Right hindlimb (tissue), 1 donor: Measurements from ENCODE around the gene MPPED2.
"Not testable (repeated sequence)": the region's sequence is repeated elsewhere in the genome, so short reads cannot be mapped to it uniquely, and the experiment has no call there.

ENCODE experiments used
- DNase-seq: peaks from one replicate; pipeline ENCODE4 v3.0.0-alpha.2; 2018

MPPED2 gene

DNA sequence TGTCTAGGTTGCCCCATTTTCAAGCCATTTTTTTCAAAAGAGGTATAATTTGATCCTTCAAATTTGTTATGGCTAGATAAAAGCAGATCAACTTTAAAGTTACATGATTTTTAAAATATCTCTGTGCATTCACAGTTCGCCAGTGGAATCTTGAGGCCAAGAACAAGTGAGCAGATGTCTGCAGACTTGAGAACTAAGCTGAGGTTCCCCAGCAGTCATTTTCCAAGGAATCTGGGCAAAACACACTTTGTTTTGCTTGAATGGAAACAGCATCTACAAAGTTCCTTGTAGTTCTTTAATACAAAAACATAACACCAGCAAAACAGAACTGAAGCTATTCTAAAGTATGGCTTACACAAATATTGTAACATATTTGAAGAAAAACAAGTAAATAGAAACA is 7.7 kb downstream of the MPPED2 start:
- DNase-seq = no peak

DNA sequence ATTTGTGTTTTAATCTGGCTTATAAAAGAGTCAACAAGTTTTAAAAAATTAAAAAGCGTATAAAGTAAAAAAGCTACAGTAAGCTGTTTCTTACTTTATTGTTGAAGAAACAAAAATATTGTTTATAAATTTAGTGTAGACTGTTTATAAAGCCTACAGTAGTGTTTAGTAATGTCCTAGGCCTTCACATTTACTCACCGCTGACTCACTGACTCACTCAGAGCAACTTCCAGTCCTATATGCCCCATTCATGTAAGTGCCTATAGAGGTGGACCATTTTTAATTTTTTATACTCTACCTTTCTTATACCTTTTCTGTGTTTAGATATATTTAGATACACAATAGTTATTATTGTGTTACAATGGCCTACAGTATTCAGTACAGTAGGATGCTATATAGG is 12.2 kb downstream of the MPPED2 start:
- no peak for DNase-seq

DNA sequence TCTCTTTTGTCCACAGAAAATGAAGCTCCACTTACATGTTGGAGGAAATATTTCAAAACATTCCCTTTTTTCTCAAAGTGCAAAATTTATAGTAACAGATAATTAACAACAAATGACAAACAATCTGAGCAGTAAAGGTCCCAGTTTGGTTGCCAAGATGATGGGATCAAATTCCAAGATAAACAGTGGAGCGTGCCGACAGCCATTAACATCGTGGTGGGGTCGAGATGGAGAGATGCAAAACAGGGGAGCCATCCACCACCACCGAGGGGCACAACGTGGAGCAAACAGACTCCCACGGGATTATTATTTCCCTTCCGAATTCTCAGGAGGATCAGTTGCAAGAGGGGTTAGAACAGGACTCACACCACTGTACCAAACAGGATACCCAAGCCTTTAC is 17.2 kb downstream of the MPPED2 start:
- DNase-seq = no peak

DNA sequence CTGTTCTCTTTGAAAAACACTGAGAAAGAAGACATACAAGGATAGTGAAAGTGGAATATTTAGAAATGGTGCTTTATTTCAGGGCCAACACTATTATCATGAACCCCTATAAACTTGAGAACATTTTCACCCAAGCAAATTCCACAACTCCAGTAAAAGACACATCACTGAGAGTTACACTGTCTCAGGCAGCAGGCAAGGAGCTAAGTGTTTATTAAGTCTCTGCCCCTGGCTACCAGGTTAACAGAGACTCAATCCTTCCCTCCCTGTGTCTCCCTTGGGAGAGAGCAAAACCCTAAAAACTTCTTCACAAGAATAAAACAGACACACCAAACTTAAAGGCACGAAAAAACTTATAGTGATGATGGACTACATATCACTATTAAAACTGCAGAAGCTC is 18.5 kb downstream of the MPPED2 start:
- DNase-seq = no peak

DNA sequence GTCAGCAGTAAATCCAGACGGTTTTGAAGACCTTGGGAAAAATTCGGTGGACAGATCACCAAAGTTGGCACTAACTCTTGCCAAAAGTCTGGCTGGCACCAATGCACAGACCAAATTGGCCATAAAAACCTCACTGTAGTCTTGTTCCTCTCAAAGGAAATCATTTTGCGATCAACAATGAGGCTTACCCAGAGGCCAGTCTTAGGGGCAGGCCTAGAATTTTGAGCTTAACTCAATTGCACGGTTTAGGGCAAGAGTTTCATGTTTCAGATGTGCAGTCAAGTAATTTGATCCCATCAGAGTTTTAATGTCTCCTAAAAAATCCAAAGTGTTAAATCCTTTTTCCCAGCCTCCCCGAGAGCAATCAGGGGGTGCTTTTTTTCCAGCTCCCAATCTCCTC is 19.0 kb downstream of the MPPED2 start:
- peak; percentile 41 for DNase-seq

DNA sequence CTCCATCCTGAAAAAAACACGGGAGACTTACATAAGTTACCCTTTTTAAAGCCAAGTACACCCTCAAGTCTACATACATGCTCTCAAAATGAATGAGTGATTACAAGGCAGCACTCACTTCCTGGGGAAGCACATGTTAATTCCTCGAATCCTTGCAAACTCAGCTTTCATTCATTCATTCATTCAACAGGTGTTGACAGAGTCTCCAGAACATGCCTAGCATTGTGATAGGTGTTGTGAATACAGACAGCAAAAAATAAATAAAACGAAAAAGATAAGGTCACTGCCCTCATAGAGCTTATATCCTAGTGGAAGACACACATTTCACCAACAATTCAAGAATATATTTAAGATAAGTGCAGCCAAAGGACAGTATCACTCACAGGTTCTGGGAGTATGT is 19.7 kb downstream of the MPPED2 start:
- DNase-seq = no peak

DNA sequence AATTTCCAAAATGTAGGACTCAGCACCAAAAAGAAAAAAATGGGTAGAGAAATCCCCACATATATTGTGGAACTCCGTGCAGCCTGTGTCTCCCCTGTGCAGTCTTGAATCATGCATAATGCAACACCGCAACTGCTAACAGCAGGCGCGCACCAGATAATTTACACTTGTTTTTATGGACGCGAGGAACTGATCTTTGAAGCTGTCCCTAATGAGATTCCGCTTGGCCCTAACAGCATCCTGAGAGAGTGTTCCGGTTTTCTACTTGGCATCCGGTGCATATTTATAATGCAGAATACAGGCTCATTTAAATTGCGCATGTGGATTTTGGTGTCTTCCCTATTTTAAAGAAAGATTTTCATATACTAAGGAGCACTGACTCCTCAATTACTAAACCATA is 21.1 kb downstream of the MPPED2 start:
- DNase-seq = no peak

DNA sequence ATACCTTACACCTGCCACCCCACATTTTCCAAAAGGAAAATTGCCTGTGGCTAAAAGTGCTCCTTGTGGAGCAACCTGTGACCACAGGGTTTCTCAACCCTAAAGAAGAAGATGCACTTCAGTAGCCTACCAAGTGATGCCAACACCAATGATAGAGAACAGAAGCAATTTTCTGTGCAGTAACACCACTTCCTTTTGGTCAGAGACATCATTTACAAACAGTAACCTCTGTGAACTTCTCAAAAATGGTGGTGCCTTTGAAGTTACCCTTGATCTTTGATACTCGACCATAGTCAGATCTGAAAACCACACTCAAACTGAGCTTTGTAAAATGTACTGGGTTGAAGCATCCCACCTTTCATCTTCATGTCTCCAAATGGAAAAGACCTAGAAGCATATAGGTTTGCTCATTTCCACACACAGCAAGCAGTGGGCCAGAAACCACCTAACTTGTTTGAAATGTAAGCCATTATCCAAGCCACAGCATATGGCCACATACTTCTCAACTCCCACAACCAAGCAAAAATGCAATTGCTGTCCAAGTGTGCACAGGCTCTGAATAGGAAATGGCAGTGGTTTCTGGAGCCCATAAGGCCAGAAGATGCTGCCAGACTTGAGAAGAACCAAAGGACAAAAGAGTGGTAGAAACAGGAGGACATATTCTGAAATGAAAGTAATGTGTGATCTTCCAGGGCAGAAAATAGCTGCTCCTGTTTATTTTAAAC is 24.3 kb downstream of the MPPED2 start:
- DNase-seq = peak; percentile 31

DNA sequence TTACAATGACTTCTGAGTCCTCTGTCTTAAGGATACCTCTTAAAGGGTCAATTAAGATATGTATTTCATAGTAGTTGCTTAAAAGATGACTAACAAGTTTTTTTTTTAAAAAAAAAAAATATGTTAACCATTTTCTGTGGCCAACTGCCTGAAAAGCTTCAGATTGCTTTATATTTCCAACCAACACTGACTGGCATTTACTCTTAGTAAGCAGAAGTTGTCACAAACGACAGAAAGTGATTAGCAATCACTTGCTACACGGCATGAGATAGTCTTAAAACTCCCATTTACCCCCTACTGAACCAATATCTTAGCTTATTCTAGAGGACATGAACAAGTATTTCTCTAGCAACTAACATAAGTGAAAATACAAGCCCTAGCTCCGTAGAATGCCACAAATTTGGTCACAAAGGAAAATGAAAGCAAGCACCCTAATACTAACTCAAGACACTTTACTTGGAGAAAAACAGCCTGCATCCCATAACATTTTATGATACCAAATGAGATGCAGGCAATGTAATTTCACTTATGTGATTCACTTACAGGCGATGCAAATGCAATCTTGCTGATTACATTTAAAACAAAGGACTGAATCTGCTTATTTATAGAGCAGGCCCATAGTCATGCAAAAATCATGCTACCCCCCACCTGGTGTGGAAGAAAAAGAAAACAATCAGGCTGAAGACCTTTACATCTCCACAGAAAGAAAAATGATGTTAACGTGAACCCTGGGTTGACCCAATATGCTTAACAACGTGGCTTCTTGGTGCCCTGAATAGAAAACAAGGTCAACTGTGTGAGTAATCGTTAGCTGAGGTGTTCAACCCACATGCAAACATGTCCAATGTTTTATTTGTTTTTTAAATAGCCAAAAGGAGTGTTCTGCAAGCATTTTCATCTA is 25.7 kb downstream of the MPPED2 start:
- no peak for DNase-seq

DNA sequence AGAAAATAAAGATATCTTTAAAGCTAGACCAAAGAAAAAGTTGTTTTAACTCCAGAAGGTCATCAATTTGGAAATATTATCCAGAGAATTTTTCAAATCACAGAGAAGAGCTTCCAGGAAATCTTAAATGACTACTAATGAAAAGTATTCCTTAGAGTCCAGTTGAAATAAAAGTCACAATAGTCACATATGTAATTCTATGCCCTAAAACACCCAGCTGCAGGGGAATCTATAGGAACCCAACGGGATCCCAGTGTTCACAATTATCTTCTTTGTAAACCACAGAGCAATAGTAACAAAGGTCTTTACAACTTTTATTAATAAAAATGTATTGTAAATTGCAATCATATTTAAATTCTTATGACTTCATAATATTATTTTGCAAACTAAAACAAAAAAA is 27.1 kb downstream of the MPPED2 start:
- DNase-seq = no peak

DNA sequence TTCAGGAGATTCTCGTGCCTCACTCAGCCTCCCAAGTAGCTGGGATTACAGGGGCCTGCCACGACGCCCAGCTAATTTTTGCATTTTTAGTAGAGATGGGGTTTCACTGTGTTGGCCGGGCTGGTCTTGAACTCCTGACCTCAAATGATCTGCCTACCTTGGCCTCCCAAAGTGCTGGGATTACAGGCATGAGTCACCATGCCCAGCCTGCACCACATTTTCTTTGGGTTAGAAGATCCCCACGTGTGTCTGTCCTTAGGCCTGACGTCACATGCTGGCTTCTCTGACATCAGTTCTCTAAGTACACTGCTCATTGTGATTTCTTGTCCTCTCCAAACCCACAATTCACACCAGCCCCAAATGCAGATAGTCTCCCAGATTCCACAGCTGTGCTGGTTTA is 31.6 kb downstream of the MPPED2 start:
- DNase-seq = not testable (repeated sequence)

DNA sequence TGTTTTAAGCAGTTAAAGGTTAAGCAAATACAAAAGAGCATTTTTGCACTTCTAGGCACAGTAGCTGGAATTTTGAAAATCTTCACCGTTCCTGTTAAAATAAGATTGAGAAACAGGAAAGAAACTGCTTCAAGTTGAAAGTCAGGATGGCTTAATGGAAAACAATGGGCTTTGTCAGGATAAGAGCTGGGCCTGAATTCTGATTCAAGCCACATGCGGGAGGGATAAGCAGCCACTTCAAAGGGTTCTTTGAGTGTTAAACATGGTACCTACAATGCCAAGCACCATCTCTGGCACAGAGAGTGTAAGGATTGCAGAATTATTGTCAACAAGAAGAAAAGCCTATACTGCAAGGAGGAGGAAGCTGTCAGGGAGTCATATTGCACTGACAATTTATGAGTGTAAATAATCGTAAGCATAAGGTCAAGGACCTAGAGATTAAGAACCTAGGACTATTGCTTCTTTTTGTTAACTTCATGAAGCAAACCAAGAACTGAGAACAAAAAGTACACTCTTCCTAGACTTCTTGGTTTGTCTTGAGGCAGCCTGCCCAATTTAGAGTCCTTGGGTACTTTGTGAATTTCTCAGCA is 32.5 kb downstream of the MPPED2 start:
- no peak for DNase-seq

DNA sequence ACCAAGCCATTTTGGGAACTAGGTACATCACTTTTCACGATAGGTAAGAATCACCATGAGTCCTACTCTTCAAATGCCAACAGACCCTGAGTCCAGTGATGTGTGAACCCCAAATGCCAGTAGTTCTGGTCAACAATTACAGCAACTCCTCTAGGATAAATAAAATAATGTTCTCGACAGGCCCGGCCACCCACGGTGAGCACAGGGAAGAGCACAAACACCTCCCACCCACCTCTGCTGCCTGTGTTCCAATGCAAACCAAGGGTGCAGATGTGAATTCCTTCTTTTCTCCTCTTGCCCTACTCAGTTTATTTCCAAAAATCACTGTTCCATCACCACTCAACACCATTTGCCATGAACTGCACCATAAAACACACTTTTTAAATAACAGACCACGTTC is 33.3 kb downstream of the MPPED2 start:
- no peak for DNase-seq

DNA sequence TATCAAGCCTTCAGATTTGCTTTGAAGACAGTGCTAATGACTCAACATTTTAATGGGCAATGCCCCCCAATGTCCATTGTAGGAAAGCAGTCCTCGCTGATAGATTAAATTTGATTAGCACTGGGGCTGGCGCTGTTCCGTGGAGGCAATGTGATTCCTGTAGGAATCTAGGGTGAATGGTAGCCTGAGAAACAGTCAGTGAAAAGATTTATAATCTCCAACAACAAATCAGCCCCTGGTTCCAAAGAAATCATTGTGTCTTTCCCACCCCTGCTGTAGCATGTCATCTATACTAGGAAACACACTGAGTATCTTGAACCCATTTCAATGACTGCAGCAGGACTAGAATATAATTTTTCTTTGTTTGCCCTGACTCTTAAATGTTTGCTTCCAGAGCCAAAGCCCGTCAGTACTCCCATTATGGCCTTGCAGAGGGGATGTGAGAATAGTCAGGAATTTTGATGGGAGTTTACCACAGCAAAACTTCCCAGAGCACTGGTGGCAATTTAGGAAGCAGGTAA is 36.1 kb downstream of the MPPED2 start:
- no peak for DNase-seq

DNA sequence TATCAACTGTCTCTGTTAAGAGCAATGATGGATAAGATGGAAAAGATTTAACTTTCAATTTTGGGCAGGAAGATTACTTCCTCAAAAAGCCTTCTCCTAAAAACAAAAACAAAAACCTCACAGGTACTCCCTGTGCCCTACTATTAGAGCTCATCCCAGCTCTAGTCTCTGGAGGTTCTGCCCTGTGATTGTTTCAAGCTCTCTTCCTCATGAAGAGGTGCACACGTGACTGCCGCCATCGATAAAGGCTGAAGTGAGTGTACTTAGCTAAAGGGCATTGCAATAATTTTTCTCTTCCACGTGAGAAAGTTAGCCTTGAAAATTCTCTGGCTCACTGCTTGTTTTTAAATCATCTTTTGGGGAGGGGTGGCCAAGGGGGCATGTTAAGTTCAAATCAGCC is 36.6 kb downstream of the MPPED2 start:
- DNase-seq = no peak

DNA sequence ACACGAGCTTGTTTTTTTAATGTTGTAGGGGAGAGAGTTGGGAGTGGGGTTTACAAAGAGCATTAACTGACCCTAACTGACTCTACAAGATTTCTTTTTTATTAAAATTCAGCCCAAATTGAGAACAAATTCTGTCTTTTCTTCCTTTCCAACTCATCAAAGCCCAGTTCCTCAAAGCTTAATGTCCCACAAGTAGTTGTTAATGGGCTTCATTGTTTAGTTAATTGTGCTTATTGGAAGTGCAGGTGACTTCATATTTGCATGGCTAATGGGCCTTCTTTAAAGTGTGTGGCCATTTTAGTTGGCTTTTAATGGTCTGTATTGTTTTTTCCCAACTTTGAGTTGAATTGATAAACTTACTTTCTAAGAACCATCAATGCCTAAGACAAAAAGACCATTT is 39.8 kb downstream of the MPPED2 start:
- no peak for DNase-seq

DNA sequence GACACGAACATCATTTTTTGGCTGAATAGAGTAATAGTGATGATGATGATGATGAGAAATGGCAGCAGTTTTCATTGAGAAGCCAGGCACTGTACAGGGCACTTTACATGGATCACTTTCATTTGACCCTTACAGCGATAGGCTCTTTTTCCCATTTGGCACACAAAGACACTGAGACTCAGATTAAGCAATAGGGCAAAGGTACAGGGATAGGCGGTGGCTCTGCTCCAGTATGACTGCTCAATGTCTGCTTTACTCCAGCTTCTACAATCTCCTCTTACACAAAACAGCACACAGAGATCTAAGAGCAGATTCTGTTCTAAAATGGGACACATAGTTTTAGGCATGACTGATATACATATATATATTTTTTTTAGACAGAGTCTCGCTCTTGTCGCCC is 40.6 kb downstream of the MPPED2 start:
- no peak for DNase-seq

DNA sequence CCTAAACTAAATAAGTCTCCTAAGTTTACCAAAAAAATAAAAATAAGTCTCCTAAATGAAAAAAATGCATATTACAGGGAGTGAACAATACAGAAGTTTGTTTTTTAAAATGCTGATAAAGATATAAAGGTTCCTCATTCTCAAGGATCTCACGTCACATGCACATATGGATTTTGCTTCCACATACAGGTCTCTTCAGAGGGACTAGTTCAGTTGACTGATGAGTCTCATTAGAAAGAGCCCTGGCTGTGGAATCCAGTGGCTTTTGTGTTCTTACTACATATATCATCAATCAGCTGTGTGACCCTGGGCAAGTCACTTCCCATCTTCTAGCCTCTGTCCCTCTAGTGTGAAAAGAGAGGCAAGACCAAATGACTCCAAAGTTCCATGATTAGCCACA is 43.1 kb downstream of the MPPED2 start:
- DNase-seq = no peak

DNA sequence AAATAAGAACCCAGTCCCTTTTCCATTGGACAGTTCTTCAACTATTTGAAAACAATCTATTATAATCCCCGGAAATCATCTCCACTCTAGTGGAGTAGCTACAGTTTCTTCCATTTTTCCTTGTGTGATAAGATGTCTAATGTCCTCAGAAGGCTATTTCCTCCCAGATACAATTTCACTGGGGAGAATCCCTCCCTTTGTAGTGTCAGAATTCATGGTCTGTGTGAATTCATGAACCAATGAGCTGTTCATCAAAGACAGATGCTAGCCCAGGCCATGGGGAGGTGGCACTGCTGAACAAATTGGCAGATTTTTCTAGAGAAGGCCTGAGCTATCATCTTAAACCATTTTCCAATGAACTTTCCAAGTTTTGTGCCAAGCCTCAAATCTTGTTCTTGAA is 45.4 kb downstream of the MPPED2 start:
- DNase-seq = no peak

DNA sequence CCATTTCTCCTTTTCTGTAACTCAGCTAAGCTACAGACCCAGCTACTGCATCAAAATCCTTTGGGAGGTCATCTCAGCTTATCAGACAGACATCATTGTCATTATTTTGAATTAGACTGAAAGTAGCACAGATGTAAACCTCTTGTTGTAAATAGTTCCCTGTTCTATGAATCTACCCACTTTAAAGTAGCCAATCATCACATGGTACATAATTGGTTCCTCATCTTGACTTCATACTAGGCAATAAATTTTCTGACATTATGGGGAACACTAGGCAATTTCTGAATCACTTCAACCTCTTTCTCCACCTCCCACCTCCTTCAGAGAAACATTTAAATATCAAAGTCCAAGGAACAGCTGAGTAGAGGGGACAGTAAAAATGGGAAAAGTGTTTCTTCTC is 47.9 kb downstream of the MPPED2 start:
- DNase-seq = no peak

DNA sequence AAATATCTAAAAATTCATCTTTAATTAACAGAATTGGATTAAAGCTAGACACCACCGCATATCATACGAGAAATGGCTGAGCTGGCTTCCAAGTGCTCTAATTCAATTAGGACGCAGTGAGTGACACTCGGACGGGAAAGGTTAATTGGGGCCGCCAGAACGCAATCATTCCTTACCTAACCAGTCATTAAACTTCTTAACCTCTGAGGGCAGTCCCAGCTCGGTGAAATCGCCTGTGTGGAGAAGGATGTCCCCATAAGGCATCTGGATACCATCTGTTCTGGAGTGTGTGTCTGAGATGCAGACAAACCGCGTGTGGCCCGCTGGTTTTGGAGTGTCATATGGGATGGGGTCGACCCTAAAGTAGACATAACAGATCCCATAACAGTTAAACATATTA is 50.3 kb downstream of the MPPED2 start:
- no peak for DNase-seq

DNA sequence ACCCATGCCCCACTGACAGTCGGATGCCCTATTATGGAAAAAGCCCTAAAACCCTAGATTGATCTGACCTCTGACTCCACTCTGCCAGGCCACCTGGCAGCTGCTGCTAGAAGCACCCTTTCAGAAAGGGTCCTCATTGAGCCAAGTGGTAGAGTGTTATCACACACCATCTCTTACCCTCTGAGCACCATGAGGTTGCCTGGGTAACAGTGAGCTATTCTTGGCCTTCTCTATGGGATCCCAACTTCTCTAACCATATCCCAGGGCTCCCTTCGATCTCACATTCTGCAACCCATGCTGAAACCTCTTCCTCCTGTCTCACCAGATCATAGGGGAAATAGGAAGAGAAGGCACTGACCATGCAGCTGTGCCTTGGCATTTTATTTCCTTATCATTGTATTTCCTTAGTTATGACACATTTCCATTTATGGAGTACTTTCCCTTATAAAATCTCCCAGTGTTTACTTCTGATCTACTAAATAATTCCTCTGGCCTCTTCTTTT is 52.7 kb downstream of the MPPED2 start:
- no peak for DNase-seq

DNA sequence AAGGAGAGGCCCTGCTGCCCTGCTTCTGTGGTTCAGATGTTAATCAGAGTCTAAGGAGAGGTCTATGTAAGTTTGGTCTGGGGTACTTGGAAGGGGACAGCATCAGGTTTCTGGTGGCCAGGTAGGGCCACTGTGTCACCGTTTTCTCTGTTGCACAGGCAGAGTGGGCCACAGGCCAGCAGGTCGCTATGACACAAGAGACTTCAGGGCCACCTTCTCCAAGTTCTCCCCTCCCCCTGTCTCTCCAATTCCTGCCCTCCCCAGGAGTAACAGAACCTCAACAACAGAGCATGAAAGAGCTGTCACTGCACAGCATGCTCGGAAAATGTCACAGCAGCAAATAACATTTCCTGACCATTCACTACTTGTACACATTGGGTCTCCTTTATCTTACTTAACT is 58.6 kb downstream of the MPPED2 start:
- DNase-seq = no peak

DNA sequence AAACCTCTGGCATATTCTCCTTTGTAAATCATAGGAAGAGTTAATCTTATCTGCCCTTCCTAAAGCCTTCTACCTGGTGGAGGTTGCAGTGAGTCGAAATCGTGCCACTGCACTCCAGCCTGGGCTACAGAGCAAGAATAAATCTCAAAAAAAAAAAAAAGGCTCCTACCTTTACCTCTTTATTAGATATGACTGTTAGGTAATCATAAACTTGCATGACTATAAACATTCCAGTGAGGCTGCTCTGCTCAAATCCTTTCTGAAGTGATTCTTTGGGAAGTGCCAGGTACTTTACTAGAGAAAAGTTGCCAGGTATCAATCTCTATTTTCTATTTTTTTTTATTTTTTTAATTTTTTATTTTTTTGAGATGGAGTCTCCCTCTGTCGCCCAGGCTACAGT is 59.6 kb downstream of the MPPED2 start:
- DNase-seq = no peak
